GM21390 (cell line): ENCODE measurements around the gene MCC.

Source experiments
- ATAC-seq: cut with Tn5 transposase; IDR thresholded peaks from one replicate; pipeline ENCODE4 v1.9.1; 2021; ENCODE audit not compliant: unreplicated experiment

Gene MCC

GRCh38 chr5:113156271-113156877, 331.9 kb downstream of the MCC start:
- ATAC-seq: no peak

DNA sequence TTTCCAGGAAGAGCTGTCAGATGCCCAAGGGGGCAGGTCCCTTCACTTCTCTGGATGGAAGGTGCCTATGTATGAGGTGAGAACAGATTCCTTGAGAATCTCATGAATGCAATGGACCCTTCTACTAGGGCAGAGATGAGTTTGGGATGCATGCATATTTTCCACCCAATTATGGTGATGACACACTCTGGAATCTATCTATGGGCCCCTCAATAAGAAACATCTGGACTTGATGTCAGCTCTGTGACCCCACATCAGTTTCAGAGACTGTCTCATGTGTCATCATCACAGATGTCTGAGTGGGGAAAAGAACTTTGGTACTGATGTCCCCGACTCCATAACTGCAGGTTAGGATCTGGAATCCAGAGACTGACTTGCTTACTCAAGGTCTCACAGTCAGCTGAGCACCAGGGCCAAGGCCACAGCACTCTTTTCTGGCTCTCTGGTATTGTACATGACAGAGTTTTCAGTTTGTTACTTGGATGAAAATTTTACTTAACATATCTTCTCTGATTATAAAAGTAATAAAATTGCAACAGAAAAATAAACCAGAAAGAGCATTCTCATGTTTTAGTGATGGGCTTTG, 334.6 kb downstream of the MCC start:
- no peak for ATAC-seq

DNA sequence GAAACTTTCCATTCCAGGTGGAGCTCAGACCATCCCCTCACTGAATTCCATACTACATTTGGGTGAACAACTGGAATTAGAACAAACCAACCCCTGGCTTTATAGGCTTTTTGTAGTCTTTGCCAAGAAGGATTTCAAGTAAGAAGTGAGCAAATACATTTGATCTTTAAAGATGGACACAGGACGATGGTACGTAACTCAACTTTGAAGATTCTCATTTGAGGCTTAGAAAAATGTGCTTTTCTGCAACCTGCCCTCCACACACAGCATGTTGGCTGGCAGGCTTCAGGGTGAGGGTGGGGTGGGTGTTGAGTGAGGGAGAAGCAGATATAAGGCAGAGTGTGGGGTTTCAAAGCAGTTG, 335.9 kb downstream of the MCC start:
- no peak for ATAC-seq

DNA sequence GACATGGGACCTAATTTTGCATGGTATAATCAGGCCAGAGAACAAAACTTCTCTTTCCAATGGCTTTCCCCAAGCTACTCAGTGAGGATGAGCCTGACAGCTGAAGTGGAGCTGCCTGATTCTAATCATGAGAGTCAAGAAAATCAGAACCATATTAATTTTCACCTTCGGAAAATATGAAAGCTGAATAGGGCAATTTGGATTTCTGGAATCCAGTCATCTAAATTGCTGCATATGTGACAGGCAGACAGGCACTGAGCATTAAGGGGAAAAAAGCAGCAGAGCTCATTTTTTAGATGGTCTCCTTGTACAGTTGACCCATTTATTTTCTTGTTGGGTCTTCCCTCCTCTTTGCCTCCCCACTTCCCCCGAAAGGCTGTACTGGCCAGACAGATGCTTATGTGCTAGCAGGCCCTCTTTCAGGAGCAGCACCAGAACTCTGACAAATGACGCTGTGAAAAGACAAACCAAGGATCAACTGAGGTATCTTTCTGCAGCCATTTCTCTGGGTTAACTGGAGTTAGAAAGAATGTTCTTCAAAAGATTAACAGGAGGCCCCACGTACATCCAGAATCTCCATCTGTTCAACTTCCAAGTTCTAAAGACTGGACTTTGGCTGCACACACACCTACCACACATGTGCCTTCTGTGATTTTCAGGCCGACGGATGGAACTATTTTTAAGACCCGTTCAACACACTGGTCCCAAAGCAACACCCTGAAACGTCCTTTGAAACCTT, 336.4 kb downstream of the MCC start:
- ATAC-seq: no peak

DNA sequence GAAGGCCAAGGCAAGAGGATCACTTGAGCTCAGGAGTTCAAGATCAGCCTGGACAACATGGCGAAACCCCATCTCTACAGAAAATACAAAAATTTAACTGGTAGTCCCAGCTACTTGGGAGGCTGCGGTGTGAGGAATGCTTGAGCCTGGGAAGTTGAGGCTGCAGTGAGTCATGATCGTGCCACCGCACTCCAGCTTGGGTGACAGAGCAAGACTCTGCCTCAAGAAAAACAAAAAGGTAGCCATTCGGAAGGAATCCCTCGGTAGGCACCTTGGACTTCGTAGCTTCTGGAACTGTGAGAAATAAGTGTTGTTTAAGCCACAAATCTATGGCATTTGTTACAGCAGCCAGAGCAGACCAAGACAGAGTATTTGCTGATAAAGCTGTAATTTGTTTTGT, 337.4 kb downstream of the MCC start:
- no peak for ATAC-seq

DNA sequence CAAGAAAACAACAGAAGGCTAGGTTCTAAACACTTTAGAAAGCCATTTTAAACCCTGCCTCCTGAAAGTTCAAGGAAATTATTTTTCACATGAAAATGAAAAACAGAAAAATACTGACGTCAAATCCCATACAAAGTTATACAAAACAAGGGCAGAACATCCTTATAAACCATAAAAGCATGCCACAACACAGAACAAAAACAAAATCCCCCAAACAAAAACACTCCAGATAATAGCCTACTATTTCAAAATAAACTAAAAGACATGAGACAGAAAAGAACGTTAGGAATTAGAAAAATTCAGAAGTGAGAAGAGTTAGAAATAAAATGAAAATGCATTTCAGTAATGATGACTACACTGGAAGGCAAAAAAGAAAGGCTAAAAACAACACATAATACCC, 338.0 kb downstream of the MCC start:
- no peak for ATAC-seq

DNA sequence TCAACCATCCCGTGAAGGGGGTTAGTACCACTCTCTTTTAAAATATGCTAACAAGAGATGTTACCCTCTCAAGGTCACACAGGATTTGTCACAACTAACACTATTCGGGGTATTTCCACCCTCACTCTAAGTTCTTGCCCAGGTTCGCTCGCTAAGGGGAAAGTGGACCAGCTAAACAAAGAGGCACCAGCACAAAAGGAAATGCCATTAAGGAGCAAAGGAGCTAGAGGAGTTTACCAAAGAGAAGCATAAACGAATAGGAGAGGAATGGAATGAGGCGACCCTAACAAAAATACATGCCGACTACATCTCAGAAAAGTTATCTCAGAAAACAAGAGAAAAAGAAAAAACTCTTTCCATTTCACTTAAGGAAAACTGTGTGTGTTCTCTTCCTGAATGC, 340.7 kb downstream of the MCC start:
- no peak for ATAC-seq

DNA sequence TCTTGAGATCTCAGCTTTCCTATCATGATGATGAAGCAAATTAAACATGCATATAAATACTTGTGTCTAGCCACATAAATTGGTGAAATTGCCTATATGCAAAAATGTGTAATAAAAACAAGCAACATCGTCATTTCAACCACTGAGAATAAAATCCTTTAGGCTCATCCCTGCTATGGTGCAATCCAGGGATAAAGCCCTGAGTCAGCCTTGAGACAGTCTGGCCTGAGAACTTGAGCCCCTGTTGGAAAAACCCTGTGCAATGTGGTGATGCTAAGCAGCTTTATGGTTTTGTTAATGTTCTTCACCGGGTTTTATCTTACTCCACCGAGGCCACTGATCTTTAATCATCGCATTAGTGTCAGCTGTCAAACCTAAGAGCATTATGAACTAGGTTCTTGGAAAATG, 341.1 kb downstream of the MCC start:
- no peak for ATAC-seq

DNA sequence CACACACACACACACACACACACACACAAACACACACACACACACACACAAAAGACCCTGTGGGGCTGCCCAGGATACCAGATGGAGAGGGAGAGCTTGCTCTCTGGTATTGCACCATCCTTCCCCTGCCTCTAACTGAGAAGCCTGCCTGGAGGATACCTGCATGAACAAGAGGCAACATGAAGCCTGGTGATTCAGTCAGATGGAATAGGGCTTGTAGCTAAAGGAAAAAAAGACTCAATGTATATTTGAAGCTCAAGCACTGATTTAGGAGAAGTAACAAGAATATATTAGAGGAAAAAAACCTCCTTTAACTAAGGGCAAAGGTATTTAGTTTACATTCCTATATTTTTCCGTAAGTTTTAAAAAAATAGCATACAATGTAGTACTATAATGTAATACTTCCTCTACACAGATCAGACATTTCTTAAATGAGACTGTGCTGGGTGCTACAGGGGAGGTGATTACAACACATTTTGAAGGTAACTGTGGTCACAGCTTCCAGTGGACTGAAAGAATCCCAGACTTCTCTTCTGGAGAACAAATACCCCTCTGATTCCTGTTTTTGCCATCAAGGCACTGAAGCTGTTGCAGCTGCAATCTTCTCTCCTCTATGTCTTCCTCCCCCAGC, 342.4 kb downstream of the MCC start:
- ATAC-seq: no peak

DNA sequence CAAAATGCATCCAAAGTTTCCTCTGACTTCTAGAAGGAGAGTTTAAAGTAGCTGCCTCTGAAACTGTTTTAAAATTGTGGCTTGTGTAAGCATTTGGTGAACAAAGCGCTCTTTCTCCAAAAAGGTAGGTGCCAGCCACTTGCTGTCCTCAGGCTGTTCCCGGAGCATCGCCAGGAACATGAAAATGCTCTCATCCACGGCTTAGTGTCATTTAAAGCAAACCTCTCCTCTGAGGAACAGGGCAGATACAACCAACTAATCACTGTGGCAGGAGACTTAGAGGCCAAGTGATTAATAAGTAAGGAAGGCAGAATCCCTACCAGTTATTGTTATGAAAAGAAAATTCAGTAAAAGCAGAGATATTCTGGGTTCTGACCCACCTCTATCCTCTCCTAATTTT, 346.1 kb downstream of the MCC start:
- no peak for ATAC-seq

DNA sequence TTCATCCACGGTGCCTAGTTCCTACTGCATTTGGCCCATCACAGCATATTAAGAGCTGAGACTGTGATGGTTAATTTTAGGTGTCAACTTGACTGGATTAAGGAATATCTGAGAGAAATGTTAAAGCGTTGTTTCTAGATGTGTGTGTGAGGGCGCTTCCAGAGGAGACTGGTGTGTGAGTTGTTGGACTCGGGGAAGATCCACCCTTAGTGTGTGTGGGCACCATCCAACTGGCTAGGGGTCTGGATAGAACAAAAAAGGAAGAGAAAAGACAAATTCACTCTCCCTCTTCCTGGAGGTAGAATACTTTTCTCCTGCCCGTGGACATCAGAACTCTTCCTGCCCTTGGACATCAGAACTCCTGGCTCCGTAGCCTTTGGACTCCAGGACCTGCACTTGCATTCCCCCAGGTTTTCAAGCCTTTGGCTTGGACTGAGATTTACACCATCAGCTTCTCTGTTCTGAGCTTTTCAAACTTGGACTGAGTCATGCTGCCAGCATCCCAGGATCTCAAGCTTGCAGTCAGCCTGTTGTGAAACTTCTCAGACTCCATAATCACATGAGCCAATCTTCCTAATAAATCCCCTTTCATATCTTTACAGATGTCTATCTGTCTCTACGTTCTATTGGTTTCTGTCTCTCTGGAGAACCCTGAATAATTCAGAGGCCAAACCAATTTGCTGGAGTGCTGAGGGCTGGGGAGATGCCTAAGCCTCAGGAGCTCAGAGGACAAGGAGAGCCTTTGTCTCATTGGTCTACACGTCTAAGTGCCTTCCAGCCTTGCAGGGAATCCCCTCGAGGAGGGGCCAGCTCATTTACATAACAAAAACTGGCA, 347.2 kb downstream of the MCC start:
- ATAC-seq: no peak

DNA sequence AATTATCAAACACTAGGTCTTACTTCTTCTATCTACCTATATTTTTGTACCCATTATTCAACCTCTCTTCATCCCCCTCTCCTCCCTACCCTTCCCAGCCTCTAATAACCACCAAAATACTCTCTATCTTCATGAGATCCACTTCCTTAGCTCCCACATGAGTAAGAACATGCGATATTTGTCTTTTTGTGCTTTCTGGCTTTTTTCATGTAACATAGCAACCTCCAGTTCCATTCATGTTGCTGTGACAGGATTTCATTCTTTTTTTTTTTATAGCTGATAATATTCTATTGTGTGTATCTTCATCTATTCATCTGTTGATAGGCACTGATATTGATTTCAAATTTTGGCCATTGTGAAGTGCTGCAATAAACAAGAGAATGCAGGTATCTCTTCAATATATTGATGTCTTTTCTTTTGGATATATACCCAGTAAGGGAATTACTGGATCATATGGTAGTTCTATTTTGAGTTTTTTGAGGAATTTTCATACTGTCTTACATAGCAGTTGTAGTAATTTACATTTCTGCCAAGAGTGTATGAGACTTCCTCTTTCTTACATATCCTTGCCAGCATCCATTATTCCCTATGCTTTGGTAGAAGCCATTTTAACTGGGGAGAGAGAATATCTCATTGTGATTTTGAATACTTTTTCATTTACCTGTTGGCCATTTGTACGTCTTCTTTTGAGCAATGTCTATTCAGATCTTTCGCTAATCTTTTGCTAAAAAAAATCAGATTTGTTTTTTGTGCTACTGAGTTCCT, 354.9 kb downstream of the MCC start:
- no peak for ATAC-seq

DNA sequence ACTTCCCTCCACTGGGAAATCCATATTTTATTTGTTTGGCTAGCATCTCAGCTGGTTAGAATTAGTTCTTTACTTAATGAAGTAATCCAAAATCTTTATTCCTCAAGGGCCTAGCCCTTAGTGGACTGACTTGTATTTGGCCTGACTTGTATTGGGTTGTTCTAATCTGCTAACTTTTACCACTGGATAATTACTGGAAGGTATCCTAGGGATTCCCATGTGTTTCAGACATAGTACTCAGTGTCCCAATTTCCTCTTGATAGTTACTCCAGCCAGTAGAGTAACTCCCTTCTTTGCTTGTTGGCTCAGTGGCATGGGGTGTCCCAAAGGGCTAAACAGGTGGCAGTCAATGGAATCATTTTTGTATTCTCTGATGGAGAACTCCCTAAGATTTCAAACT, 355.7 kb downstream of the MCC start:
- no peak for ATAC-seq

- no peak for ATAC-seq
These were observed 359.5 kb downstream of the MCC start for GRCh38 chr5:113128641-113129330.

GRCh38 chr5:113128082-113128481, 360.2 kb downstream of the MCC start:
- ATAC-seq: no peak

GRCh38 chr5:113127021-113127420, 361.2 kb downstream of the MCC start:
- no peak for ATAC-seq

GRCh38 chr5:113125371-113125770, 362.9 kb downstream of the MCC start:
- no peak for ATAC-seq

- no peak for ATAC-seq
These were observed 363.3 kb downstream of the MCC start for GRCh38 chr5:113124914-113125313.

DNA sequence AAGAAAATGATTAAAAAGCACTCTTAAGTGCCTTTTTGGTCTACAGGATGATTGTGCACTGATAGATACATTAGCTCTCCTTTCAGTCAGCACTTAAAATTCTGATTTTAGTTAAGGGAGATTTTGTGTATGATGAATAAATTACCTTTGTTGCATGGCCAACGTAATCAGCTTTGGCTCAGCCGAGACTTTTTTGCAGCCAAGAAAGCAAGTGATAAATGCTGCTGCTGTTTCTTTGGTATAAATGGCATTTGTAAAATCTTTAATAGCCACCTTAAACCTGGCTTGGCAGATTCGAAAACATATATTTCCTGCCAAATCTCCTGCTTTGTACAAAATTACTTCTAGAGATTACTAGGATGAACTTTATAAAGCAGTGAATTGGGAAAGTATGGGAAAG, 364.0 kb downstream of the MCC start:
- ATAC-seq: no peak

- no peak for ATAC-seq
These were observed 364.6 kb downstream of the MCC start for GRCh38 chr5:113123618-113124017.
